Mesendoderm (in vitro differentiated cells): ENCODE results near the gene GOLGA7B.
"Not testable (repeated sequence)": the region's sequence is repeated elsewhere in the genome, so short reads cannot be mapped to it uniquely, and the experiment has no call there.

Experiments
- DNase-seq: peaks from one replicate; pipeline ENCODE4 v3.0.0; 2013
- H2AK5ac ChIP-seq: 2 replicates; pipeline ENCODE4 v1.6.1; 2013; ENCODE audit warnings: low read length, inconsistent platforms
- H2BK120ac ChIP-seq: 2 replicates; pipeline ENCODE4 v1.6.1; 2013; ENCODE audit warnings: low read depth, mild to moderate bottlenecking, low read length, moderate library complexity, mixed read lengths
- H2BK15ac ChIP-seq: replicated peaks from 2 replicates; pipeline ENCODE4 v1.6.1; 2013; ENCODE audit warnings: low read depth, mild to moderate bottlenecking, moderate library complexity
- H2BK5ac ChIP-seq: 2 replicates; pipeline ENCODE4 v1.6.1; 2013; ENCODE audit warnings: low read length, inconsistent platforms
- H3K18ac ChIP-seq: 2 replicates; pipeline ENCODE4 v1.6.1; 2013; ENCODE audit warnings: mild to moderate bottlenecking, low read length, mixed read lengths
- H3K23ac ChIP-seq: one replicate; pipeline ENCODE4 v1.6.1; 2013; ENCODE audit warnings: low read length
- H3K27ac ChIP-seq: 2 replicates; pipeline ENCODE4 v1.5.1; 2013; ENCODE audit warnings: low read depth, mild to moderate bottlenecking, inconsistent platforms, low read length, moderate library complexity
- H3K27me3 ChIP-seq: 2 replicates; pipeline ENCODE4 v1.6.1; 2013; ENCODE audit warnings: low read length, control low read depth, mild to moderate bottlenecking, inconsistent platforms; ENCODE audit not compliant: insufficient read depth, poor library complexity
- H3K36me3 ChIP-seq: 2 replicates; pipeline ENCODE4 v1.6.1; 2013; ENCODE audit warnings: low read length, inconsistent platforms; ENCODE audit not compliant: control insufficient read depth, insufficient read depth
- H3K4ac ChIP-seq: one replicate; pipeline ENCODE4 v1.6.1; 2013; ENCODE audit warnings: low read depth, mild to moderate bottlenecking, low read length, moderate library complexity
- H3K4me1 ChIP-seq: 2 replicates; pipeline ENCODE4 v1.6.1; 2013; ENCODE audit warnings: low read depth, low read length, inconsistent platforms; ENCODE audit not compliant: control insufficient read depth
- H3K4me2 ChIP-seq: 2 replicates; pipeline ENCODE4 v1.6.1; 2013; ENCODE audit warnings: low read length
- H3K4me3 ChIP-seq: 2 replicates; pipeline ENCODE4 v1.5.1; 2013; ENCODE audit warnings: mild to moderate bottlenecking, low read length
- H3K56ac ChIP-seq: one replicate; pipeline ENCODE4 v1.6.1; 2013; ENCODE audit warnings: low read length
- H3K79me1 ChIP-seq: 2 replicates; pipeline ENCODE4 v1.6.1; 2013; ENCODE audit warnings: low read length, inconsistent platforms
- H3K79me2 ChIP-seq: 2 replicates; pipeline ENCODE4 v1.6.1; 2013; ENCODE audit warnings: mild to moderate bottlenecking, low read length; ENCODE audit not compliant: control insufficient read depth, insufficient read depth
- H3K9ac ChIP-seq: 2 replicates; pipeline ENCODE4 v1.6.1; 2013; ENCODE audit warnings: low read length, inconsistent platforms
- H4K5ac ChIP-seq: one replicate; pipeline ENCODE4 v1.6.1; 2013; ENCODE audit warnings: low read length
- H4K8ac ChIP-seq: one replicate; pipeline ENCODE4 v1.6.1; 2013; ENCODE audit warnings: low read depth, mild to moderate bottlenecking, control low read depth, low read length, moderate library complexity
- WGBS: extraction: QIAGEN DNeasy Blood & Tissue Kit; methylation state at CpG from one replicate; pipeline ENCODE4 v1.1.7; 2013; ENCODE audit warnings: low lambda C conversion rate, missing lambda C conversion rate; ENCODE audit not compliant: insufficient coverage; ENCODE audit errors: extremely low coverage; 5-methylcytosine and 5-hydroxymethylcytosine counted together

GOLGA7B gene

DNA sequence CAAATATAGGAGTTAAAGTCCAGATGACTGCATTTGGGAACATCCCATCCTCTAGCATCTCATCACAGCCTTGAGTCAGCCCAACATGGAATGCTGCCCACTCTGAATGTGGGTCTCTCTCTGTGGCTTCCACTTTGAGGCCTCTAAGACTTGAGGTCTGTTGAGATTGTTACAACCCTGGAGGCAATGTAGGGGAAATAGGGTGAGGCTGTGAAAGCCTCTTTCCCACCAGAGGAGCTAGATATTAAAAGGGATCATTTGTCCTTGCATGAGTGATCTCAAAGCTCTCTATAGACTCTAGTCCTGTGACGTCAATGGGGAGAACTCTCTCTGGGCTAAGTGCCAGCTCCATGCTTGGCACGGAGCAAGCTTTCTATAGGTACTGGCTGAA lies 6.4 kb upstream of the GOLGA7B start:
- Histone ChIP-seq H4K5ac (no peak overlapping the region), H3K79me1 (no peaks in the 10 kb centered on the region), H2BK120ac (no peak overlapping the region)

DNA sequence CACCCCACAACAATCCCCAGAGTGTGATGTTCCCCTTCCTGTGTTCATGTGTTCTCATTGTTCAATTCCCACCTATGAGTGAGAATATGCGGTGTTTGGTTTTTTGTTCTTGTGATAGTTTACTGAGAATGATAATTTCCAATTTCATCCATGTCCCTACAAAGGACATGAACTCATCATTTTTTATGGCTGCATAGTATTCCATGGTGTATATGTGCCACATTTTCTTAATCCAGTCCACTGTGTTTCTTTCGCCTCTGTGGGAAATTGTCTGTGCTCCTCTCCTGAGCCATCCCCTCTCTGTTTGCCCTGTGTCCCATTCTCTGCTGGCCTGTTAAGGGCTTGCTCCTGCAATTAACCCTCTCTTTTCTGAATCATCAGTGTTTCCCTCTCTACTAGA lies 5.7 kb upstream of the GOLGA7B start:
- no CpG with 5 or more reads among the region's 2 CpGs for WGBS
- not testable (repeated sequence) for H3K23ac ChIP-seq, H2BK120ac ChIP-seq

More for the DNA sequence above, 6.4 kb upstream of the GOLGA7B start:
- Histone ChIP-seq H3K36me3 (no peaks in the 10 kb centered on the region), H3K56ac (no peak overlapping the region), H3K18ac (no peak overlapping the region), H3K23ac (no peak overlapping the region), H3K4ac (no peak overlapping the region), H2BK5ac (no peak overlapping the region), H3K79me2 (no peaks in the 10 kb centered on the region), H2BK15ac (no peak overlapping the region), H3K4me1 (no peaks in the 10 kb centered on the region), H2AK5ac (no peak overlapping the region), H4K8ac (no peak overlapping the region), H3K4me3 (no peak overlapping the region), H3K9ac (no peak overlapping the region), H3K27me3 (no peaks in the 10 kb centered on the region), H3K27ac (no peak overlapping the region), H3K4me2 (no peak overlapping the region)
- WGBS, result no CpG with 5 or more reads among the region's 2 CpGs
- no peak for DNase-seq

DNA sequence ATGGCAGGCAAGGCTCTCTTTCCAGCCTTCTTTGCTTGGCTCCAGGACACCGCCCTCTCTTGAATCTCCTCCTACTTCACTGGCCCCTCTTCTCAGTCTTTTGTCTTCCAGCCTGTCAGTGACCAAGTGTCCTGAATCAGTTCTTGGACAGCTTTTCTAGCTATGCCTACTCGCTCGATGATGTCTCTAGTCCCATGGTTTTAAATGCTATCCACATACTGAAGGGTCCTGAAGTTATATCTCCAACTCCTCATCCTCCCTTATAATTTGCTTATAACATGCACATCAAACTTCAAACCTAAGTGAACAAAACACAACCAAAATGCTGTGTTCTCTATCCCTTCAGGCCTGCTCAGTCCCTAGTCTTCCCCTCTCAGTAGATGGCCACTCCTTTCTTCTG lies 5.0 kb upstream of the GOLGA7B start:
- no CpG with 5 or more reads among the region's 3 CpGs for WGBS

More for the DNA sequence above, 5.7 kb upstream of the GOLGA7B start:
- H4K8ac ChIP-seq, H2AK5ac ChIP-seq, H2BK5ac ChIP-seq, H3K27ac ChIP-seq, H3K9ac ChIP-seq, H3K4me1 ChIP-seq, H3K18ac ChIP-seq, H3K27me3 ChIP-seq, H3K56ac ChIP-seq, H4K5ac ChIP-seq, DNase-seq, H3K36me3 ChIP-seq, H3K4me2 ChIP-seq, H3K79me1 ChIP-seq, H3K4me3 ChIP-seq, H3K79me2 ChIP-seq, H2BK15ac ChIP-seq, H3K4ac ChIP-seq: not testable (repeated sequence)

DNA sequence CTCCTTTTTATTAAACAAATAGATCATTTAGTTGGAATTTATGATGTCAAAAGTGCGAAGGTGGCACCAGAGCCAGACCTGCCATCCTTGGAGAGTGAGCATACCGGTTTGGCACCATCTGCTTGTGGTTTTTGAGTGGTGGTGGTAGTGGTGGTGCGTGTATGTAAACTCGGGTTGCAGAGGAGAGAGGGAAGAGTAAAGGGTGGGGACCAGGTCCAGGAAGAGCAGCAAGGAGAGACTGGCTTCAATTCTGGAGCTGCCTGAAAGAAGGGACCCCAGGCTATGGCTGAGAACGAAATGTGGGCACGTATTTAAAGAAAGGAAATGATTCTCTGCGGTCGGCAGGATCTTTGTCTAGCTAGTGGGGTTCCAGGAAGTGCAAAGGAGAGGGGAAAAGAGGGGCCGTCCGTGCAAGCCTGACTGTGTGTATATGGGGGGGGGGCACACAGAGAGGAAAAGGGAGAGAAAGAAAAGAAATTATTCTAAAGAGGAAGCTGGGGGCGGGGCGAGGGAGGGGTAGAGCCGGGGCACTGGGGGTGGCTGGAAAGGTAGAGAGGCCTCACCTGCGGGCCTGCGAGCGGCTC lies 448 bp upstream of the GOLGA7B start:
- Histone ChIP-seq H2AK5ac (no peak overlapping the region), H4K5ac (no peak overlapping the region), H2BK5ac (no peak overlapping the region), H3K27me3 (peaks cover 2% of the 10 kb centered on the region), H3K9ac (no peak overlapping the region), H3K4ac (no peak overlapping the region), H3K36me3 (no peaks in the 10 kb centered on the region), H3K79me2 (no peaks in the 10 kb centered on the region), H3K4me1 (no peaks in the 10 kb centered on the region), H3K4me3 (peak overlapping the region; percentile 26), H3K79me1 (no peaks in the 10 kb centered on the region), H3K18ac (no peak overlapping the region), H3K4me2 (peak overlapping the region; percentile 71), H4K8ac (no peak overlapping the region), H3K56ac (no peak overlapping the region), H3K23ac (no peak overlapping the region), H2BK15ac (no peak overlapping the region), H3K27ac (no peak overlapping the region), H2BK120ac (no peak overlapping the region)
- DNase-seq, result no peak
- WGBS, result no CpG with 5 or more reads among the region's 16 CpGs

More for the DNA sequence above, 5.0 kb upstream of the GOLGA7B start:
- Histone ChIP-seq H3K4me3 (no peak overlapping the region), H3K79me2 (no peaks in the 10 kb centered on the region), H3K56ac (no peak overlapping the region), H3K79me1 (no peaks in the 10 kb centered on the region), H3K4ac (no peak overlapping the region), H2BK15ac (no peak overlapping the region), H3K18ac (no peak overlapping the region), H3K4me1 (no peaks in the 10 kb centered on the region), H2BK5ac (no peak overlapping the region), H3K36me3 (no peaks in the 10 kb centered on the region), H3K23ac (no peak overlapping the region), H3K27ac (no peak overlapping the region), H3K27me3 (no peaks in the 10 kb centered on the region), H2BK120ac (no peak overlapping the region), H3K9ac (no peak overlapping the region), H3K4me2 (no peak overlapping the region), H4K8ac (no peak overlapping the region), H2AK5ac (no peak overlapping the region), H4K5ac (no peak overlapping the region)
- DNase-seq, result no peak

DNA sequence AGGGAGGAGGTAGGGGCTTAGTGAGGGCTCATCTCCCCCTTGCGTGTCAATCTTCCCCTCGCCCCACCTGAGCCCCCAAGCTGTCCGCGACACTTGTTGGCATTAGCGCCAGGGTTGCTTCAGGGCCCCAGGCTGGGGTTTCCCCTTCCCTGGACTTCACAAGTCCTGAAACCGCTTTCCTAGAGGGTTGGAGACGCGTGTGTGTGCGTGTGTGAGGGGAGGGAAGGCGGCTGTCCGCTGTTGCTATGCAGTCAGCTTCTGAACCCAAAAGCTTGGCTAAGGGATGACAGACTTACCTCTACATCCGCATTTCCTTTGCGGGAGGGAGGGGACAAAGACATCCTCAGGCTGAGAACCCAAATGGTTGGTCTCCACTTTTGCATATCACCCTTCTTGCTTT lies 803 bp downstream of the GOLGA7B start:
- DNase-seq, result peak; percentile 37
- Histone ChIP-seq H4K5ac (no peak overlapping the region), H3K4me1 (no peaks in the 10 kb centered on the region), H2BK120ac (no peak overlapping the region), H2BK15ac (no peak overlapping the region), H3K4ac (no peak overlapping the region), H3K56ac (no peak overlapping the region), H2AK5ac (no peak overlapping the region), H3K4me3 (no peak overlapping the region), H3K27ac (no peak overlapping the region), H3K4me2 (no peak overlapping the region), H3K9ac (no peak overlapping the region), H4K8ac (no peak overlapping the region), H2BK5ac (no peak overlapping the region), H3K79me2 (no peaks in the 10 kb centered on the region), H3K79me1 (no peaks in the 10 kb centered on the region), H3K18ac (no peak overlapping the region), H3K36me3 (no peaks in the 10 kb centered on the region), H3K23ac (no peak overlapping the region), H3K27me3 (peaks cover 3% of the 10 kb centered on the region)
- WGBS, result no CpG with 5 or more reads among the region's 13 CpGs

DNA sequence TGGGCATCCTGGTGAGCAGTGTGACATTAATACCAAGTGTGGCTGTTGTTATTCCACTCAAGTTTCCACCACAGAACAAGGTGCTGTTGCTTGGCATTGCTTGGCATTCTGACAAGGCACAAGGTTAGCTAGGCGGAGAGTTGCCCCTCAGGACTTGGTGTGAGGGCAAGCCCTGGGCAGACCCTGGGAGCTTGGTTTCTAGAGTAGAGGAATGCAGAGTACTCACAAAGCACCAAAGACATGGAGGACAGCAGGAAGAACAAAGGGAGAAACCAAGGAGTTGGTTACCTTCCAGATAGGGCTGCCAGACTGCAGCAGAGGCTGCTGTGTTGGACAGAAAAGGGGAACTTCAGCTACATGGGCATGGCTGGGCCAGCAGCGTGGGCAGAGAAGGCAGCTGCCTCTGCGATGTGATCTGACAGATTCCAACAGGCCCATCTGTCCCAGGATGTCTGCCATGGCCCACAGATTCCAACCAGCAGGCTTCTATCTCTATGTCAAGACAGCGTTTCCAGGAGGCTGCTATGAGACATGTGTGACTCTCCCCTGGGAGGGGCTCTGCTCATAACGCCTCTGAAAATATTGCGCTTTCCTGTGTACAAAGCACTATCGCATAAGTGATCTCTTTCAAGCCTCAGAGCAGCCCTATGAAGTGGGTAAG lies 1.8 kb downstream of the GOLGA7B start:
- no peak overlapping the region for H3K23ac ChIP-seq
- WGBS, result no CpG with 5 or more reads among the region's 7 CpGs

More for the DNA sequence above, 1.8 kb downstream of the GOLGA7B start:
- Histone ChIP-seq H2AK5ac (no peak overlapping the region), H3K4me3 (no peak overlapping the region), H3K79me2 (no peaks in the 10 kb centered on the region), H2BK120ac (no peak overlapping the region), H2BK15ac (no peak overlapping the region), H3K4me1 (no peaks in the 10 kb centered on the region), H3K4ac (no peak overlapping the region), H3K56ac (no peak overlapping the region), H3K36me3 (no peaks in the 10 kb centered on the region), H3K79me1 (no peaks in the 10 kb centered on the region), H2BK5ac (no peak overlapping the region), H4K5ac (no peak overlapping the region), H3K18ac (no peak overlapping the region), H3K4me2 (no peak overlapping the region), H3K27me3 (peaks cover 3% of the 10 kb centered on the region), H3K27ac (no peak overlapping the region), H3K9ac (no peak overlapping the region), H4K8ac (no peak overlapping the region)
- no peak for DNase-seq
